Esophagus muscularis mucosa (tissue), 4 donors: ENCODE results near the gene LHX2.

Experiments used
- CTCF ChIP-seq, 3 experiments: fragments of 200-600 bp in 2 of 3; fragments of 450-650 bp in 1 of 3; sonication (generic) in 2 of 3; IDR thresholded peaks; one replicate each; pipeline ENCODE4 v1.5.1; 2017 to 2019; ENCODE audit warnings: antibody characterized with exemption in 3 of 3, mild to moderate bottlenecking in 2 of 3, moderate library complexity in 1 of 3
- EP300 ChIP-seq: sonication (generic); formaldehyde crosslinking; IDR thresholded peaks from one replicate; pipeline ENCODE4 v1.6.1; 2017; ENCODE audit warnings: antibody characterized with exemption
- POLR2A ChIP-seq: fragments of 450-650 bp; IDR thresholded peaks from one replicate; pipeline ENCODE4 v1.6.1; 2017; ENCODE audit warnings: antibody characterized with exemption, moderate library complexity, mild to moderate bottlenecking, low read depth
- POLR2AphosphoS5 ChIP-seq, 2 donors: sonication (generic); formaldehyde crosslinking; IDR thresholded peaks; one replicate each; pipeline ENCODE4 v1.6.1; 2017; ENCODE audit warnings: antibody characterized with exemption in 2 of 2

- no peak for TF ChIP-seq CTCF (IDR thresholded peaks at IDR 0.05)
- no peak for TF ChIP-seq POLR2A
- no peak for TF ChIP-seq EP300
- no peak for TF ChIP-seq POLR2AphosphoS5 (IDR thresholded peaks at IDR 0.05)
Observed at GRCh38 chr9:124068251-124068650, 56.7 kb downstream of the LHX2 start.
